Activated CD8-positive, alpha-beta T cell treated with anti-CD3 and anti-CD28 coated beads for 36 hours (primary cell): ENCODE results near the gene ALDH7A1. TPM values are rescaled to one million over a fixed set of nuclear protein-coding genes. Genes with fewer than 3 reads are reported as not detected.

ENCODE experiments used
- ATAC-seq: fragments of 200-7000 bp; cut with Tn5 transposase; one replicate; pipeline ENCODE4 v1.10.0; 2021; ENCODE audit warnings: mild to moderate bottlenecking, moderate library complexity
- CTCF ChIA-PET: fragments of 350-600 bp; sonication (Branson Sonifier 250); formaldehyde crosslinking; loops from one replicate; lab custom pipeline; 2021; ENCODE audit warnings: antibody characterized with exemption; lab: Charles Lee
- POLR2A ChIA-PET: fragments of 350-600 bp; sonication (Branson Sonifier 250); formaldehyde crosslinking; loops from one replicate; lab custom pipeline; 2021; ENCODE audit warnings: antibody characterized with exemption; lab: Charles Lee
- DNase-seq: peaks from one replicate; pipeline ENCODE4 v3.0.0-alpha.2; 2020
- H3K27ac Mint-ChIP-seq: one replicate; pipeline ENCODE4 v1.8.0; 2021; ENCODE audit warnings: mild to moderate bottlenecking, mixed read lengths
- H3K27me3 Mint-ChIP-seq: one replicate; pipeline ENCODE4 v1.8.0; 2021; ENCODE audit warnings: mixed read lengths
- H3K36me3 Mint-ChIP-seq: one replicate; pipeline ENCODE4 v1.8.0; 2021; ENCODE audit warnings: low read depth, mixed read lengths
- H3K4me1 Mint-ChIP-seq: one replicate; pipeline ENCODE4 v1.8.0; 2021; ENCODE audit warnings: low read depth, mixed read lengths
- H3K4me3 Mint-ChIP-seq: one replicate; pipeline ENCODE4 v1.8.0; 2021; ENCODE audit warnings: mild to moderate bottlenecking, moderate library complexity, mixed read lengths
- H3K9me3 Mint-ChIP-seq: one replicate; pipeline ENCODE4 v1.8.0; 2021; ENCODE audit warnings: mixed read lengths
- intact Hi-C: fragments of 100-400 bp; cut with micrococcal nuclease; formaldehyde crosslinking; loops from one replicate; pipeline ENCODE4 v1.10.0; 2022
- total RNA-seq, 2 experiments: library from RNA; stranded (reverse); gene quantifications; one replicate each; pipeline ENCODE4 v1.2.3, GENCODE V29; 2021
- TF ChIP-seq, protein P1 (sequence below): fragments of 200-600 bp; IDR thresholded peaks from one replicate; pipeline ENCODE4 v1.8.0; 2022; ENCODE audit warnings: antibody characterized with exemption, mild to moderate bottlenecking

ALDH7A1 gene
- total RNA-seq, 2 experiments from 2014 or later, result 4.8 to 5.1 TPM

DNA sequence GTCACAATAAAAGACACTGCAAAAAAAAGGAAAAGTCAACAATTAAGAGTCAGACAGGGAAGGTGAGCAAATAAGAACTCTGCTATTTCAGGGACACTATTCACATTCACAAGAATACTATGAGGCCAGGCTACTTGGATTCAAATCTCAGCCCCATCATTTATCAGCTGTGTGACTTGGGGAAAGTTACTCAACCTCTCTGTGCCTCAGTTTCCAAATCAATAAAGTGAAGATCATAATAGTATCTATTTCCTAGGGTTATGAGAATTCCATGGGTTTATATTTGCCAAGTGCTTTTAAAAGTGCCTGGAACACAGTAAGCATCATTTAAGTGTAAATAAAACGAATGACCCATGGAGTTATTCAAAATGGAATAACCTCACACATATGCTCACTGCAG lies 56.4 kb downstream of the ALDH7A1 start:
- Mint-ChIP-seq H3K27ac (no peak overlapping the region), H3K27me3 (no peaks in the 10 kb centered on the region), H3K36me3 (no peaks in the 10 kb centered on the region), H3K4me3 (no peak overlapping the region), H3K4me1 (no peaks in the 10 kb centered on the region), H3K9me3 (no peaks in the 10 kb centered on the region)
- TF ChIP-seq, protein P1, sequence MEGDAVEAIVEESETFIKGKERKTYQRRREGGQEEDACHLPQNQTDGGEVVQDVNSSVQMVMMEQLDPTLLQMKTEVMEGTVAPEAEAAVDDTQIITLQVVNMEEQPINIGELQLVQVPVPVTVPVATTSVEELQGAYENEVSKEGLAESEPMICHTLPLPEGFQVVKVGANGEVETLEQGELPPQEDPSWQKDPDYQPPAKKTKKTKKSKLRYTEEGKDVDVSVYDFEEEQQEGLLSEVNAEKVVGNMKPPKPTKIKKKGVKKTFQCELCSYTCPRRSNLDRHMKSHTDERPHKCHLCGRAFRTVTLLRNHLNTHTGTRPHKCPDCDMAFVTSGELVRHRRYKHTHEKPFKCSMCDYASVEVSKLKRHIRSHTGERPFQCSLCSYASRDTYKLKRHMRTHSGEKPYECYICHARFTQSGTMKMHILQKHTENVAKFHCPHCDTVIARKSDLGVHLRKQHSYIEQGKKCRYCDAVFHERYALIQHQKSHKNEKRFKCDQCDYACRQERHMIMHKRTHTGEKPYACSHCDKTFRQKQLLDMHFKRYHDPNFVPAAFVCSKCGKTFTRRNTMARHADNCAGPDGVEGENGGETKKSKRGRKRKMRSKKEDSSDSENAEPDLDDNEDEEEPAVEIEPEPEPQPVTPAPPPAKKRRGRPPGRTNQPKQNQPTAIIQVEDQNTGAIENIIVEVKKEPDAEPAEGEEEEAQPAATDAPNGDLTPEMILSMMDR, result no peak
- ATAC-seq, result no peak
- CTCF ChIA-PET, result interaction anchor here (0.6 to 11.2 kb wide), 18 partner anchors 10 to 206 kb away, joined by 3 to 206 read pairs (median 4); partner anchors contain the start of gene PHAX
- POLR2A ChIA-PET, result no interaction called here
- no peak for DNase-seq
- intact Hi-C loops, result loop anchor here (2.0 kb wide), 1 partner anchor 184 kb away; no protein-coding TSS in a partner anchor

DNA sequence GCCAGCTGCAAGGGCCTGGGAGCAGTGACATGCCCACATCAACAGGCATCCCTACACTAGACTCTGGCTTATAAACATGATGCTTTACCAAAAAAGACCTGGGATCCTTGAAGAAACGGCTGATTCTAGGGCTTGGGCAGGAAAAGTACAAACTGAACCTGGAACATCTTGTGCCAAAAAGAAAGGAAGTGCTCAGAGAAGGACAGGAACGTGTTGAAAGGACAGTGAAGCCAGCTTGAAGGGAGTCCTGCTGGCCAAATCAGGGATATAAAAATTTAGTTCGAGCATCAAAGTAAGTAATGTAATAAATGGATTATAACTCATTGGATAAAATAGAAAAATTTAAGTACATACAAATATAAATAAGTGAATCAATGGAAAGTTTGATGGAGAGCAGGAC lies 58.1 kb downstream of the ALDH7A1 start:
- H3K27ac Mint-ChIP-seq, result no peak overlapping the region
- intact Hi-C loops, result no loop called here

DNA sequence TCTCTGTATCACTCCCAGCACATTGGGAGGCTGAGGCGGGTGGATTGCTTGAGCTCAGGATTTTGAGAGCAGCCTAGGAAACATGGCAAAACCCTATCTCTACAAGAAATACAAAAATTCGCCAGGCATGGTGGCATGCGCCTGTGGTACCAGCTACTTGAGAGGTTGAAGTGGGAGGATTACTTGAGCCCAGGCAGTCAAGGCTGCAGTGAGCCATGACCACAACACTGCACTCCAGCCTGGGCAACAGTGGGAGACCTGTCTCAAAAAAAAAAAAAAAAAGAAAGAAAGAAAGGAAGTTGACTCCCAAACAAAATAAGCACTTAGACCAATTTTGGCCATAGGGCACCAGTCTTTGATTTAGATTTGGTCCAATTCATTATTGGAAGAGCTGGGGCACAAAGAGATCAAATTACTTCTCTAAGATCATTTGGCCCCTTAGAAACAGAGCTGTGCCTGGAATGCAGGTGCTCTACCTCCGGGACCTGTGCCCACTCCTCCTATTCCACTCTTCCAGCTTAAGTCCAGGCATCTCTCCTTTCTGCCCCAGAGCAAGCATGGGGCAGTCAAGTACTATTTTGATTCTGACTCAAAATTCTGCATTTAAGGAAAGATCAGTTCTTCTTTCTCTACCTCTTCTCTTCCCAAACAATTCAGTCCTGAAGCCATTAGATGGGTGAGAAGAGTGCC lies 59.0 kb downstream of the ALDH7A1 start:
- H3K4me3 Mint-ChIP-seq, result no peak overlapping the region
- H3K27ac Mint-ChIP-seq, result no peak overlapping the region
- DNase-seq (no peak), ATAC-seq (no peak)
- intact Hi-C loops, result no loop called here
- H3K9me3 Mint-ChIP-seq, result no peaks in the 10 kb centered on the region
- ChIA-PET CTCF (interaction anchor here (1.0 to 11.2 kb wide), 4 partner anchors 10 to 197 kb away, joined by 3 to 206 read pairs (median 30); no protein-coding TSS in a partner anchor), POLR2A (interaction anchor here (2.0 kb wide), 1 partner anchor 198 kb away, joined by 6 read pairs; no protein-coding TSS in a partner anchor)
- H3K4me1 Mint-ChIP-seq, result no peaks in the 10 kb centered on the region
- H3K27me3 Mint-ChIP-seq, result no peaks in the 10 kb centered on the region
- TF ChIP-seq, protein P1, result no peak
- H3K36me3 Mint-ChIP-seq, result no peaks in the 10 kb centered on the region

More for the DNA sequence above, 58.1 kb downstream of the ALDH7A1 start:
- Mint-ChIP-seq H3K4me1 (no peaks in the 10 kb centered on the region), H3K9me3 (no peaks in the 10 kb centered on the region), H3K27me3 (no peaks in the 10 kb centered on the region), H3K36me3 (no peaks in the 10 kb centered on the region), H3K4me3 (no peak overlapping the region)
- no peak for ATAC-seq
- no peak for DNase-seq
- TF ChIP-seq, protein P1, result no peak
- ChIA-PET POLR2A (no interaction called here), CTCF (interaction anchor here (8.3 to 11.2 kb wide), 2 partner anchors 182 to 198 kb away, joined by 57 to 206 read pairs; no protein-coding TSS in a partner anchor)

DNA sequence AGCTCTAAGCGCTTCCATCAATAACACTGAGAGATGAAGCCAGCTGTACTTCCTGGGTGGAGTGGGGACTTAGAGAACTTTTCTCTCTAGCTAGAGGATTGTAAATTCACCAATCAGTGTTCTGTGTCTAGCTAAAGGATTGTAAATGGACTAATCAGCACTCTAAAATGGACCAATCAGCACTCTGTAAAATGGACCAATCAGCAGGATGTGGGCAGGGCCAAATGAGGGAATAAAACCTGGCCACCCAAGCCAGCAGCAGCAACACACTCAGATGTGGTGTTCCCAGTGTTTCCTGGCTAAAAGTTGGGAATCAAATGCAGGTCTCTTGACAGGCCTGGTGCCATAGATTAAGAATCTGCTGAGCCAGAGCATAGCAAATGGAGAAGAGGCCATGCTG lies 60.5 kb downstream of the ALDH7A1 start:
- no peaks in the 10 kb centered on the region for H3K27me3 Mint-ChIP-seq
- CTCF ChIA-PET, result interaction anchor here (1.3 to 11.2 kb wide), 4 partner anchors 9 to 195 kb away, joined by 3 to 206 read pairs (median 42); no protein-coding TSS in a partner anchor
- no peaks in the 10 kb centered on the region for H3K36me3 Mint-ChIP-seq
- intact Hi-C loops, result no loop called here
- TF ChIP-seq, protein P1, result no peak
- no peaks in the 10 kb centered on the region for H3K4me1 Mint-ChIP-seq
- no peak overlapping the region for H3K27ac Mint-ChIP-seq
- no peak overlapping the region for H3K4me3 Mint-ChIP-seq
- DNase-seq (no peak), ATAC-seq (no peak)
- POLR2A ChIA-PET, result interaction anchor here (2.0 kb wide), 1 partner anchor 197 kb away, joined by 6 read pairs; no protein-coding TSS in a partner anchor
- no peaks in the 10 kb centered on the region for H3K9me3 Mint-ChIP-seq

DNA sequence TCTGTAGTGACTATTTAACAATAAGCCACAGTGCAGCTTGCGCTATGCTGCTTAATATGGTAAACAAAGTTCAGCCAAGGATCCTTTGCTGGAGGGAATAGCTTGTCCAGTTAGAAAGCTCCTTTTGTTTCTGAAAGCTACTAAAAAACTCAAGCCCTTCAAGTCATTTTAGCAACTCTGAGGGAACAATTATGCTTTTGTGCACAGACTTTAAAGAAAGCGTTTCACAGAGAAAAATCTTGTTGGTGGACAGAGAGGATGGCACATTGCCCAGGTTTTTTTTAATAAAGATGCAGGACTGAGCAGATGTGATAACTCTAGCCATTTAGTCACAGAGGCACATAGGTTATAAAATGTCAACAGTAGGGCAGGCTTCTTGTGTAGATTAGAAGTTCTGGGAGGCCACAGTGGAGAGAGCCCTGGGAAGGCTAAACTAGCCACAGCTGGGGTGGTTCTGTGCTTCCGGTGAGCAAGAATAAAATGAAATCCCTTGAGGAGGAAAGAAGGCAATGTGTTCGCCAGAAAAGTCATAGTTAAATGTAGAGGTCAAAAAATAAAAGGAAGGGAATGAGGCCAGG lies 63.4 kb downstream of the ALDH7A1 start:
- Mint-ChIP-seq H3K27ac (no peak overlapping the region), H3K36me3 (no peaks in the 10 kb centered on the region), H3K4me1 (no peaks in the 10 kb centered on the region), H3K27me3 (no peaks in the 10 kb centered on the region), H3K9me3 (peaks cover 1% of the 10 kb centered on the region), H3K4me3 (no peak overlapping the region)
- intact Hi-C loops, result no loop called here
- TF ChIP-seq, protein P1, result no peak
- ATAC-seq (no peak), DNase-seq (no peak)
- POLR2A ChIA-PET, result no interaction called here
- CTCF ChIA-PET, result interaction anchor here (0.7 to 8.3 kb wide), 7 partner anchors 31 to 192 kb away, joined by 3 to 57 read pairs (median 4); no protein-coding TSS in a partner anchor
